BE2C (cell line): ENCODE results near the gene NEUROG2.
A peak's percentile ranks its signal among the peaks of the same experiment; 100 is the strongest.
"Not testable (repeated sequence)": the region's sequence is repeated elsewhere in the genome, so short reads cannot be mapped to it uniquely, and the experiment has no call there.

ENCODE experiments used
- DNase-seq: peaks from one replicate; pipeline ENCODE4 v3.0.0-alpha.2; 2020
- H3K27me3 ChIP-seq: fragments of 250-450 bp; sonication (Bioruptor Pico); 2 replicates; pipeline ENCODE4 v1.5.1; 2020; ENCODE audit warnings: mild to moderate bottlenecking
- H3K36me3 ChIP-seq: fragments of 250-450 bp; sonication (Bioruptor Pico); 2 replicates; pipeline ENCODE4 v1.5.1; 2020; ENCODE audit warnings: mild to moderate bottlenecking
- H3K4me1 ChIP-seq: fragments of 250-450 bp; sonication (Bioruptor Pico); 2 replicates; pipeline ENCODE4 v1.5.1; 2020
- H3K4me3 ChIP-seq: 2 replicates; pipeline ENCODE4 v1.5.1; 2011; ENCODE audit warnings: low read depth, low read length
- H3K9me3 ChIP-seq: fragments of 250-450 bp; sonication (Bioruptor Pico); 2 replicates; pipeline ENCODE4 v1.5.1; 2020
- CTCF ChIP-seq: IDR thresholded peaks from 2 replicates; pipeline ENCODE4 v1.5.1; 2012; ENCODE audit warnings: mild to moderate bottlenecking, low read depth, low read length

NEUROG2 gene

GRCh38 chr4:112523764-112524505, 8.0 kb upstream of the NEUROG2 start:
- no peaks in the 10 kb centered on the region for H3K4me1 ChIP-seq
- DNase-seq: peak; percentile 81
- H3K27me3 ChIP-seq: peaks cover 75% of the 10 kb centered on the region
- no peaks in the 10 kb centered on the region for H3K9me3 ChIP-seq
- H3K36me3 ChIP-seq: no peaks in the 10 kb centered on the region
- peak; percentile 78 for TF ChIP-seq CTCF
- H3K4me3 ChIP-seq: peak overlapping the region; percentile 49

GRCh38 chr4:112523008-112523721, 7.2 kb upstream of the NEUROG2 start:
- Histone ChIP-seq H3K9me3 (no peaks in the 10 kb centered on the region), H3K27me3 (peaks cover 80% of the 10 kb centered on the region), H3K4me1 (no peaks in the 10 kb centered on the region), H3K4me3 (peak overlapping the region; percentile 49), H3K36me3 (no peaks in the 10 kb centered on the region)
- peak; percentile 72 for DNase-seq
- TF ChIP-seq CTCF: peak; percentile 51

- not testable (repeated sequence) for H3K4me3 ChIP-seq, H3K36me3 ChIP-seq, DNase-seq, H3K4me1 ChIP-seq, H3K9me3 ChIP-seq
- peaks cover 84% of the 10 kb centered on the region for H3K27me3 ChIP-seq
Measured at GRCh38 chr4:112522431-112522830, 6.5 kb upstream of the NEUROG2 start.

- no peak for TF ChIP-seq CTCF
- H3K9me3 ChIP-seq: no peaks in the 10 kb centered on the region
- no peaks in the 10 kb centered on the region for H3K36me3 ChIP-seq
- H3K27me3 ChIP-seq: peaks cover 90% of the 10 kb centered on the region
- DNase-seq: no peak
- no peak overlapping the region for H3K4me3 ChIP-seq
- no peaks in the 10 kb centered on the region for H3K4me1 ChIP-seq
Measured at GRCh38 chr4:112521123-112522023, 5.4 kb upstream of the NEUROG2 start.

GRCh38 chr4:112520598-112521122, 4.7 kb upstream of the NEUROG2 start:
- Histone ChIP-seq H3K4me1 (no peaks in the 10 kb centered on the region), H3K36me3 (no peaks in the 10 kb centered on the region), H3K9me3 (no peaks in the 10 kb centered on the region), H3K27me3 (peaks cover 95% of the 10 kb centered on the region), H3K4me3 (no peak overlapping the region)
- no peak for TF ChIP-seq CTCF
- DNase-seq: no peak
